RPMI8226 (cell line): ENCODE measurements around the gene DUXA.
"Not testable (repeated sequence)": the region's sequence is repeated elsewhere in the genome, so short reads cannot be mapped to it uniquely, and the experiment has no call there.

Source experiments
- DNase-seq: peaks from one replicate; pipeline ENCODE4 v3.0.0-alpha.2; 2015

Gene DUXA

DNA sequence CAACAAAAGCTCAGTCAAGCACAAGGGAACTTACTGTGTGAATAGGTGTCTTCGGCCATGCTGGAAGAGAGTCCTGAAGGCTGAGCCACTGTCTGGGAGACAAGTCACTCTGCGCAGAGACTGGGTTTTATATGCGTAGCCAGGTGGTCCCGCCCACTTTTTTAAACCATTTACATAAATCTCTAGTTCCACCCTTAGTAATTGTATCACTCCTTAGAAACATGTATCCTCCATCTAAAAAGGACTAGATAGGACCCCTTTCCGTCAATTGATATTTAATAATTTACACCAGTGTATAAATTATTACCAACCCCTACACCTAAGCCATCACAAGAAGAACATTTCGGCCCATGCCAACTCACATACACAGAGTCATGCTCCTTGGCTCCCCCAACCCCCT lies at the start of gene DUXA:
DUXA (minus strand) TSS at position 101 of the 400 bp plus-strand sequence; CDS start at position 59, 42 bp downstream.
- DNase-seq, result no peak

DNA sequence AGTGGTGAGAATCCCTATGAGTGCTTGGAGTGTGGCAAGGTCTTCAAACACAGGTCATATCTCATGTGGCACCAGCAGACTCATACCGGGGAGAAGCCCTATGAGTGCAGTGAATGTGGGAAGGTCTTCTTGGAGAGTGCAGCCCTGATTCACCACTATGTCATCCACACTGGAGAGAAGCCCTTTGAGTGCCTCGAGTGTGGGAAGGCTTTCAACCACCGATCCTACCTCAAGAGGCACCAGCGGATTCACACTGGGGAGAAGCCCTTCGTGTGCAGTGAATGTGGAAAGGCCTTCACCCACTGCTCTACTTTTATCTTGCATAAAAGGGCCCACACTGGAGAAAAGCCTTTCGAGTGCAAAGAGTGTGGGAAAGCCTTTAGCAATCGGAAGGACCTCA lies 44.8 kb upstream of the DUXA start:
- no peak for DNase-seq

DNA sequence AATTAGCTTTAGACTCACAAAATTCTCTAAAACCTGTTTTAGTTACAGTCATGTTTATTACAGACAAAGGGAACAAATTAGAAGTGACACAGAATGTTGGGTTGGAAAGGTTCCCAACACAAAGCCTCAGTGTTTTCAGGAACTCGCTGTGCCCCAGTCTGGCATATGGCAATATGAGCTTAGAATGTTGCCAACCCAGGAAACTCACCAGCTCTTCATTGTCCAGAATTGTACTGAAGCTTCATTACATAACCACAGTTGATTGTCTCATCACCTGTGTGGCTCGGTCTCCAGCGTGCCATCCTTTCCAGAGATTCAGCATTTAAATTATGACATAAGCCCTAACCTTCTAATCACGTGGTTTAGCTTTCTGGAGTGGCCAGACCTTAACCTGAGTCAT lies 43.1 kb upstream of the DUXA start:
- no peak for DNase-seq

DNA sequence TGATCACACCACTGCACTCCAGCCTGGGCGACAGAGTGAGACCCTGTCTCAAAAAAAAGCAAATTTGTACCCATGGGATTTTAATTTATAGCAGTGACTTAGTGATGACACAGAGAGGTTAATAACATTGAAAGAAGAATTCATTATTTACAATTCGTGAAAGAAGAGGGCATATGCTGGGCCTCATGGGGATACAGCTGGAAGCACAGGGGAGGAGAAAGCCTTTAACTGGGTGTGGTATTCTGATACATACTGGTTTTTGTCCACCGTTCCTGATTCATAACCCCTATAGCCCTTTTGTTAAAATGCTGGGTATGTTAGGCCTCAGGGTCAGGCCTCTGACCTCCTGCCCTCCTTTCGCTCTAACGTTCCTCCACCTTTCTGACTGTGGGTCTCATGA lies 34.9 kb upstream of the DUXA start:
- DNase-seq, result no peak

DNA sequence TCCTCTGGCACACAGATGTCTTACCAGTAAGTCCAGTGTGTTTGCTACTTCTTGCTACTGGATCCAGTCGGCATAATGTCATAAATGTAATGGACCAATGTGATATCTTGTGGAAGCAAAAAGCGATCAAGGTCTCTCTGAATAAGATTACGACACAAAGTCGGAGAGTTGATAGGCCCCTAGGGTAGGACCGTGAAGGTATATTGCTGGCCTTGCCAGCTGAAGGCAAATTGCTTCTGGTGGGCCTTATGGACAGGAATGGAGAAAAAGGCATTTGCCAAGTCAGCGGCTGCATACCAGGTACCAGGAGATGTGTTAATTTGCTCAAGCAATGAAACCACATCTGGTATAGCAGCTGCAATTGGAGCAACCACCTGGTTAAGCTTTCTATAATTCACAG lies 30.6 kb upstream of the DUXA start:
- not testable (repeated sequence) for DNase-seq

DNA sequence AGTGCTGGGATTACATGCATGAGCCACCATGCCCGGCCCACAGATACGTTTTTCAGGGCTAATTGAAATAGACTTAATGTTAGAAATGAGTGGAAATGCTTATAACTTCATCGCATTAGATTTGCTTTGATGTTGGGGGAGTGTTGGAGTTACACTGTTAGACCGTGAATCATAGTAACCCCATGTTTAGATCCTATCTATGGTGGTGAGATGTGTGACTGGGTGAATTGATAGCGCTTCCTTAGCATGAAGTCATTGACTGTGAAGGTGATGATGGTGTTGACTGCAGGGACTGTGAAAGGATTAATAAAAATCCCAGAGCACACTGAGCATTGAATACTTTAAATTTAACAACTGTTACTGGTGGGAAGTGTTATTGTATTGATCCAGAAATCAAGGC lies 25.7 kb upstream of the DUXA start:
- DNase-seq, result no peak

DNA sequence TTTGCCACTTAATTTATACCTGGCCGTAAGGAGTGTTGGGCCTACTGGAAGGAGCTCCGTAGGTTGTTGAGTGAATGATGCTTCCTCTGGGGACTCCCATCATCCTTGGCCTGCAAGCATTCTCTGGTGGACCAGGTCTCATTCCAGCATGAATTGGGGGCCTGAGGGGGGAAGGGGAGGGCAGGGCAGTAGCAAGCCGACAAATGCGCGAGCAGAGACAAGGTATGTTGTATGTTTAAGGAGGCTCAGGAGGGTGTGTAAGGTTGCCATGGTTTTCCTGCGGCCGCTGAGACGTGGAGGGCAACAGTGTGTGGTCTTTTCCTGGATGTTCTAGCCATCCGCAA lies 24.8 kb upstream of the DUXA start:
- no peak for DNase-seq

DNA sequence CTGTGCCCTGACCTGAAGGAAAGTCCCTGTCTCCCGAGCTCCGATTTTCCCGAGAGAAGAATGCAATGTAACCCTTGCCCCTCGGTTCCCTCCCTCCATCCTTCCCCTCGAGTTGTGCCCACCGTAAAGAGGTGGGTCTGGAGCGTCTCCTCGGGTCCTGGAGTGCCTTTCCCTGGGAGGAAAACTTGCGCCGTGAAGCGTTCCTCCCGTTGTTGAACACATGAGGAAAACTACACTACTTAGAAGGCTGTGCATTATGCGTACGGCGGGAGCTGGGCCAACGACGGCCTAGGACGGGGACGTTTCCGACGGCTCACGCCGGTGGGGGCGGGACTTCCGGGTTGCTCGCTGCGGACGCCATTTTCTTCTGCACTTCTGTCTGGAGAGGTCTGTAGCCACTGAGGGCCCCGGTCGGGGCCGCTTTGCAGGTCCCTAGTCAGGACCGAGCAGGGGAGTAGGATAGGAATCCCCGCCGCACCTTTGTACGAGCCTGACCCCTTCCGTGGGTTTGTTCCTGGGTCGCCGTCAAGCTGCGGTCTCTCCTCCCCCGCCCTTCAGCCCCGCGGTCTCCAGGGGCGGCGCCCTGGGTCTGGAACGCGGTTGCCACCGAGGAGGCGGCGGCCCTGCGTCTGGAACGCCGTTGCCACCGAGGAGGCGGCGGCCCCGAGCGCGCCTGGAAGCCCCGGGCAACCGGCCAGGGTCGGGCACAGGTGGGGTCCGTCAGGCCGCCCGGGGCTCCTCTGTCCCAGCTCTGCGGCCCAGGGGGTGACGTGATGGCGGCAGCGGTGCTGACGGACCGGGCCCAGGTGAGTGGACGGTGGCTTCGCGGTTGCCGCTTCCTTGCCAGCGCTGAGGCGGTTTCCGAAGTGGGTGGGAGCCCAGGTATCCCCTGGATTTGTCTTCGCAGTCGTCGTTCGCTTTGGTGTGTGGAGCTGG lies 24.1 kb upstream of the DUXA start, which contains the start of gene ZNF264:
ZNF264 (plus strand) TSS at position 360 of the 936 bp plus-strand sequence; CDS start at position 774, 414 bp downstream.
- DNase-seq, result peak; percentile 91

DNA sequence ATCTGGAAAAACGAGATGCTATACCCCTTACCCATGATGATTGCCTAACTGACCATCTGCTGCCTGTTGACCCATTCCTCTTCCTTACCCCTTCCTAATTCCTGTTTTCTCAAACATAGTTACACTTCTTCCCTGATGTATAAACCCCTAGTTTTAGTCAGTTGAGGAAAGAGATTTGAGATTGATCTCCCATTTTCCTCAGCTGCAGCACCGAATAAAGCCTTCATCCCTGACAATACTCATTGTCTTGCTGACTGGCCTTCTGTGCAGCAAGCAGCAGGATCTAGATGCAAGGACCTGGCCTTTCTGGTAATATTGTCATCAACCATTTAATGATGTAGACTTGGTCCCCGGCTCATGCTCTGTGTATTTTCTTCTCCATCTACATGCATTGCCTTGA lies 23.0 kb upstream of the DUXA start:
- DNase-seq, result no peak

DNA sequence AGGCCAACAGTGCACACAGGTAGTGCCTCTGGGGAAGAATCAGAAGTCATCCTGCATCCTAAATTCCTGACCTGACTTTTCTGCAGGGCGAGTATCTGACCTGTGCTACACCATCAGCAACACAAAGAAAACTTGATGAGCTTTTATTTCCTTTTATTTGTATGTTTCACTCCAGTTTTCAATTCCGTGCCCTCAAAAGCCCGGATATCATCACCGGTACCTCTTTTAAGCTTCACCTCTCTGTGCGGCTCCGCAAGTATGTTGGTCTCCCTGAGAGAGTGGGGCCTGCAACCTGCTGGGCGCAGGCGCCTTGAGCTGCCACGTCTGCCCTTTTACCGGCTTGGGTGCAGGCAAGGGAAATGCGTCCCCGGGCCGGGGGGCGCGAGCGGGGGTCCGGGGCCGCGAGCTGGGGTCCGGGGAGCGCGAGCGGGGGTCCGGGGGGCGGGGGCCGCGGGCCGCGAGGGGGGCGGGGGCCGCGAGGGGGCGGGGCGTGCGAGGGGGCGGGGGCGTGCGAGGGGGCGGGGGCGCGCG lies 4.3 kb upstream of the DUXA start:
- peak; percentile 59 for DNase-seq

DNA sequence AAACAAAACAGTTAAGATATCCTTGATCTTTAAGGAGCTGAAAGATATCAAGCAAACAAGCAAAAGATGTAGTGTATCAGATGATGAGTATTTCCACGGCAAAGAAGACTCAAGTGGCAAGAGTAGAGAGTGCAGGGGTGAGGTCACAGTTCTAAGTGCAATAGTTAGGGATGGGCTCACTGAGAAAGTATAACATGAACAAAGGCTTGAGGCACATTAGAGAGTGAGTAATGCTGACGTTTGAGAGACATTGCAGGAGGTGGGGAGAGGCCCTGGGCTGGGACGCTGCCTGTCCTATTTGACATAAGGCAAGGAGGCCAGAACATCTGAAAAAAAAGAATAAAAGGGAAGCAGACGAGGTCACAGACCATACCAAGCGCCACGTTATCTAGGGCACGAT lies 1.4 kb downstream of the DUXA start:
- no peak for DNase-seq

DNA sequence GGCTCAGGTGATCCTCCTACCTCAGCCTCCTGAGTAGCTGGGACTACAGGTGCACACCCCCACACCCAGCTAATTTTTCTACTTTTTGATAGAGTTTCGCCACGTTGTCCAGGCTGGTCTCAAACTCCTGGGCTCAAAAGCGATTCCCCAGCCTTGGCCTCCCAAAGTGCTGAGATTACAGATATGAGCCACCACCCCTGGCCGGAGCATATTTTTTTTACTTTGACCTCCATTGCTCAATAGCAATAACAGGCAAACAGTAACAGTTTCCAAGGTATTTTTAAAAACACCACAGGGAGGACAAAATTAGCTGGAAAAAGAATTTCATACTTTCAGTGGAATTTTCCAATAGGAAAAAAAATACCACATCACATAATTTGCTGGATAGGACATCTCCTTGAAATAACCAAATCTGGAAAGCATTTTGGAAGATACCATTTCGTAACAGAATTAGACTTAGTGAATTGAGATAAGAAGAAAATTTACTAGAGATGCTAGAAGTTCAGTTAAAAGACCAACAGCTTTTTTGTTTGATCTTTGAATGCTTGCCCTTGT lies 5.2 kb downstream of the DUXA start:
- no peak for DNase-seq

DNA sequence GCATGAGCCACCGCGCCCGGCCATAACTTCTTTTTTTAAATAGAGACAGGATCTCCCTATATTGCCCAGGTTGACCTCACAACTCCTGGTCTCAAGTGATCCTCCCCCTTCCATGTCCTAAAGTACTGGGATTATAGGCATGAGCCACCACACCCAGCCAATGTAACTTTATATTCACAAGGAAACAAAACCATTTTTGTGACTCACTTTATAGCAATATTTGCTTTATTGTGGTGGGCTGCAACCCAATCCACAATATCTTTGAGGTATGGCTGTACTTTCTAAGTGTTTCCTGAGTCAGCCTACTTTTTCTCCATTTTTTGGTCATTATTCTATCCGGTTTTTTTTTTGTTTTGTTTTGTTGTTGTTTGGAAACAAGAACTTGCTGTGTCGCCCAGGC lies 14.4 kb downstream of the DUXA start:
- DNase-seq, result no peak

DNA sequence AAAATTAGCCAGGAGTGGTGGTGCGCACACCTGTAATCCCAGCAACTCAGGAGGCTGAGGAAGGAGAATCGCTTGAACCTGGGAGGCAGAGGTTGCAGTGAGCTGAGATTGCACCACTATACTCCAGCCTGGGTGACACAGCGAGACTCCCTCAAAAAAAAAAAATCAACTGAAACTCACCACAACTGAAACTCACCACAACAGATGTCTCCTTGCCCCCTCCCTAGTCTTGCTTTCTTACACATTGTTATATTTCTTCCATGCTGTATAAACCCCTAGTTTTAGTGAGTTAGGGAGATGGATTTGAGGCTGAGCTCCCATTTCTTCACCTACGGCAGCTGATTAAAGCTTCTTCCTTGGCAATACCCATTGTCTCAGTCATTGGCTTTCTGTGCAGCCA lies 25.6 kb downstream of the DUXA start:
- DNase-seq, result no peak

DNA sequence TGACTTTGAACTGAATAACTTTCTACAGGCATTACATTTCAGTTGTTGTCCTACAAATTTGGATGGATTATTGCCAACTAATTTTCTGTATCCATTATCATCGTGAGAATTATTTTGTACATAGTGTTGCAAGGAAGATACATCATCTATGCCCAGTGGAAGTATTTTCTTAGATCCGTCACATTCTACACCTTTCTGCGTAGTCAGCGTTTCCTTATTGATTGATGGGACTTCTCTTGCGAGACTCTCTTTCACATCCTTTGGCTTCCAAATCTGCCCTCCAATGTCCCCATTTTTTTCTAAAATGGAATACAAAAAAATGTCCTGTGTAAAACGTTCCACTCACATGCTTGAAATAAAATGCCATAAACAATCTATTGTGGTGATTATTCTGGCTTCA lies 31.5 kb downstream of the DUXA start:
- no peak for DNase-seq

DNA sequence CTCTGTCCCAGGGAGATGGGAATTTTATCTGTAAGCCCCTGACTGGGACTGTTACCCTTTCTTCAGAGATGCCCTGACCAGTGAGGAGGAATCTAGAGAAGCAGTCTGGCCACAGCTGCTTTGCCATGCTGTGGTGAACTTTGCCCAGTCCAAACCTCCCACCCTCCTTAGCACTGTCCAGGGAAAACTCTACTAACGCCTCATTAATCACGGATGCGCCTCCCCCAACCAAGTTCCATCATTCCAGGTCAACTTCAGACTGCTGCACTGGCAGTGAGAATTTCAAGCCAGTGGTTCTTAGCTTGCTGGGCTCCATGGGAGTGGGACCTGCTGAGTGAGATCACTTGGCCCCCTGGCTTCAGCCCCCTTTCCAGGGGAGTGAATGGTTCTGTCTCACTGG lies 39.9 kb downstream of the DUXA start:
- DNase-seq, result not testable (repeated sequence)

DNA sequence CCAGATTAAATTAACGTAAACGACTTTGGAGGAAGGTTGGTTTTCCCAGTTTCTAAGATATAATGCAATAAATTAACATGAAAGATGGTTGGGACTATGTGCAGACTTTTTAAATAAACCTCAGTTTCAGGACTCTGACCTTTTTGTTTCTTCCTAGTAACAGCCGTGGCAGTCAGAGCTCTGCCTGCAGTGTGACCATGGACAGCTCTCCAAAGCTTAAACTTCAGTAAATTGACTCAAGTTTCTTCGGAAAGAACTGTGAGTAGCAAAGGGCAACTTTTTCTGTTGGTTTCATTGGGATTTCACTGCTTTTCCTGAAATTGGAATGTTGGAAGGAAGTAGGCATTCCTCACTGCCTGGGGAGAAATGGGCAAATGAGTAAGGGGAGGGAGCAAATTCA lies 43.4 kb downstream of the DUXA start:
- DNase-seq, result no peak

DNA sequence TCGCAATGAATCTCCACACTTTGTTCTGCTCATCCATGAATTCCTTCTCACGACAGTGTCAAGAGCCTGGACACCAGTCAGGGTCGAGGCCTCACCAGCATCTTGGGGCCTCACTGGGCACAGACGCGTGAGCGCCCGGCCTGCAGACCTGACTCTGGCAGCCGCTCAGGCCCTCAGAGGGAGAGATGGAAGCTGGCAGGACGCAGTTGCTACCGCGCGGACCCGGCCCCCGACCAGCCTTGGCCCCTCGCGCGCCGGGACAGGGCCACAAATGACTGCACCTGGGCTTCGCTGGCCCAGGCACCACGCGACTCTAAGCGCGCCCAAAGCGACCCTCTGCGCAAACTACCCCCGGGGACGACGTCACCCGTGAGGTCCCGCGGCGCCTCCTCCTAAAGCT lies 48.4 kb downstream of the DUXA start:
- no peak for DNase-seq

DNA sequence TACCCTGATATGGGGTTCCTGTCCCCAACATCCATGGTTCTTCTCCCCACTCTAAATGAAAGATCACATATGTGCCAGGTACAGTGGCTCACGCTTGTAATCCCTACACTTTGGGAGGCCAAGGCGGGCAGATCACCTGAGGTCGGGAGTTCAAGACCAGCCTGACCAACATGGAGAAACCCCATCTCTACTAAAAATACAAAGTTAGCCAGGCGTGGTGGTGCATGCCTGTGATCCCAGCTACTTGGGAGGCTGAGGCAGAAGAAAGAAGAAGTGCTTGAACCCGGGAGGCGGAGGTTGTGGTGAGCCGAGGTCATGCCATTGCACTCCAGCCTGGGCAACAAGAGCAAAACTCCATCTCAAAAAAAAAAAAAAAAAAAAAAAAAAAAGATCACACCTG lies 53.8 kb downstream of the DUXA start:
- not testable (repeated sequence) for DNase-seq

DNA sequence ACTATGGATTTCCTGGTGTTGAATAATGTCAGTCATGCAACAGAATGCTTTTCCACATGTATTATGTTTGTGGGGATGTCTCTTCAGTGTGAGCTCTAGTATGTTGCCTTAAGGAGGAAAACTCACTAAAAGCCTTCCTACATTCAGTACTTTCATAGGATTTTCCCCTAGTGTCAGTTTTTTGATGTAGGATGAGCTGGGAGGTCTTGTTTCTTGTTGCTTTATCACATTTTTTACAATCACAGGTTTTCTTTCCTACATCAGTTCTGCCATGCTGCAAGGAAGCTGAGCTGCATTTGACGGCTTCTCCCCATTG lies 56.0 kb downstream of the DUXA start:
- DNase-seq, result no peak

DNA sequence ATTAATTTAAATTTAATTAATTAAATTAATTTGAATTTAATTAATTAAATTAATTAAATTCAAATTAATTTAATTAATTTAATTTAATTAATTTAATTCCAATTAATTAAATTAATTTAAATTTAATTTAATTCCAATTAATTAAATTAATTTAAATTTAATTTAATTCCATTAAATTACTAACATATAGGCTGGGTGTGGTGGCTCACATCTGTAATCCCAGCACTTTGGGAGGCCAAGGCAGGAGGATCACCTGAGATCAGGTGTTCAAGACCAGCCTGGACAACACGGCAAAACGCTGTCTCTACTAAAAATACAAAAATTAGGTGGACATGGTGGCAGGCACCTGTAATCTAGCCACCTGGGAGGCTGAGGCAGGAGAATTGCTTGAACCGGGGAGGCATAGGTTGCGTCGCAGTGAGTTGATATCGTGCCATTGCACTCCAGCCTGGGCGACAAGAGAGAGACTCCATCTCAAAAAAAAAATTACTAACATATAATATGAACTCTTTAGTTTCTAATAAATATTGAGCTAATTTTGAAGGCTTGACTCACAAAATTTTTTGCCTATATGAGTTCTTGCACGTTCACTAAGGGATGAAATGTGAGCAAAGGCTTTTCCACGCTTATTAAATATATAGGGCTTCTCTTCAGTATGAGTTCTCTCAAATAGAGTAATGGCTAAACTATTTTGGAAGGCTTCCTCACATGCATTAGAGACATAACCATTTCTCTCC lies 56.5 kb downstream of the DUXA start:
- DNase-seq, result no peak

DNA sequence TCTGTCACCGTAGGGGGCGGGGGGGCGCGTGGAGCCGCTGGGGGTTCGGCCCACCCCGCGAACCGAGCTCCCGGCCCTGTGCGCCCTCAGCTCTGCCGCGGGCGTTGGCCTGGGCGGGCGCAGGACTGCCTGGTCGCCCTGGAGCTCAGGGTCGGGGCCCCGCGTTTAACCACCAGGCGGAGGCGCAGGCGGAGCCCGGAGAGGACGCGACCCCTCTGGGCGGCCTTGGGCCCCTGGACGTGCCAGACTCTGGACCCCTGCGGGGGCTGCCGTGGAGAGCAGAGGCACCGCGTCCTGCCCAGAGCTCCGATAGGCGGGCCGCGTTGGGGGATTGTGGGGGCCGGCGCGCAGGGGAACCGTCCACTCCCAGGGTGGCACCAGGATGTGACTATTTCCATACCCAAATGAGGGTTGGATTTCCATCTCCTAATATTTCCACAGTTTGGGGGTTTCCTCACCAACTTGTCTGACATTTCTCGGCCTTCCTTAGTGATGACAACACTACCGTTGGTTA lies 60.5 kb downstream of the DUXA start:
- DNase-seq, result no peak

DNA sequence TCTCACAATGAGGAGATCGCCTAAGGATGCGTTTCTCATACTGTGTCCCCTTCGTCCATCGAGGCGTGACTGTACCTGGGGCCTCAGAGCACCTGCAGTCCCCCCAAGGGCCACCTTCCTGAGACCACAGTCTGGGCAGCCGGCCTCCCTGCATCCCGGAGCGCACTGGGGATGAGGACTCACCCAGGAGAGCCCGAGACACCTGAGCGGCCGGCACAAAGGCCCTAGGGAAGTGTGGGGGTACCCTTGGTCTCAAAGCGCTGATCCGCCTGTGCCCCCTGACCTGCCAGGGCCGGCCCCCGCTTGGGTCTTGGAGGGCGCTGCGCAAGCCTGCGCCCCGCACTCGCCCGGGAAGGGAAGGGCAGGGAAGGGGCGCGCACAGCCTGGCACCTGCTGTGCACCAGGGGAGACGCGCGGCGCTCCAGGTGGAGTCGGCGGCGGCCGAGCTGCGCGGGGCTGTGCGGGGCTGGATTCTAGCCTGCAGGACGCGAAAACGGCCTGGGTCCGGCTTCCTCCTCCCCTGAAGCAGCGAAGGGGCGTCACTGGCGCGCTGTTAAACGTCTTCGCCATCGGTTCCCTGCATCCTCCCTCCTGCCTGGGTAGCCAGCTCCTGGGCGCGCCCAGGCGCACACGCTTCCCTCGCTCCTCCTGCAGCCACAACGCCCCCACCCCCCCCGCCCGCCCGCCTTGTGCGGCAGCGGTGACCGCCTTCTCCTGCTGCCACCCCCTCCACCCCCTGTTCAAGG lies 61.1 kb downstream of the DUXA start:
- no peak for DNase-seq
